RPMI8226 (cell line): ENCODE measurements around the gene WDR91.
"Not testable (repeated sequence)": the region's sequence is repeated elsewhere in the genome, so short reads cannot be mapped to it uniquely, and the experiment has no call there.

ENCODE experiments used
- DNase-seq: peaks from one replicate; pipeline ENCODE4 v3.0.0-alpha.2; 2015

Gene WDR91

DNA sequence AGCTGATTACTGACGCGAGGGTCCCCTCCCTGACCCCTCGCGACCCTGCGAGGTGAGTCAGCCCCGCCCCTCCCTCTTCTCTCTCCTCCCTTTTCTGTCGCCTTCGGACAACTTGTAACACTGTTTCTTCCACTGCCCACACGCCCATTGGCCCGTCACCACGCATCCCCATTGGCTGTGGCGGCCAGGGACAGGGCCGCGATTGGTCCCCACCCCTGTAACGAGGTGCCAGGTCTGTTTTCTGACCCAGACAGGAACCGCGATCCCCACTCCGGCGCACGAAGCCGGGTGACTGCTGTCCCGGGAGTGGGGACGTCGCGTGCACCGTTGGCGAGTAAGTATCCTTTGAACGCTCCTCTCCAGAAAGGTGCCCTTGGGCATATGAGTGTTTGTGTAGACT, 22.2 kb upstream of the WDR91 start, which contains the start of gene STRA8:
STRA8 (plus strand) TSS at position 269 of the 400 bp plus-strand sequence. CDS start 6,687 bp downstream, outside the sequence.
- DNase-seq: no peak

GRCh38 chr7:135232720-135233119, 21.4 kb upstream of the WDR91 start:
- DNase-seq: peak; percentile 24

GRCh38 chr7:135232087-135232486, 20.8 kb upstream of the WDR91 start:
- no peak for DNase-seq

DNA sequence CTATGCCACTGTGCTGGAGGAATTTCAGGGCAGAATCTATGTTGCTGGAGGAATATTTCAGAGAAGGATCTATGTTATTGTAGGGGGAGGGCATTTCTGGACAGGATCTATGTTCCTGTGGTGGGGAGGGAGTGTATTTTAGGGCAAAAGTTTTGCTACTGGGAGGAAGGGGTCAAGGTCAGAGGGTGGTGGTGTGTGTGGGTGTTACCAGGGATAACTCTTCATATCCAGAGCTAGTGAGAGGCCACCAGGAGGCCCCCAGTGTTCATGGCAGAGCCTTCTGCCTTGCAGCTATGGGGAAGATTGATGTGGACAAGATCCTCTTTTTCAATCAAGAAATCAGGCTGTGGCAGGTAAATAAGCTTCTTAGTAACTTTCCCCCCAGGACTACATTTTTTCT, 20.4 kb upstream of the WDR91 start:
- no peak for DNase-seq

- no peak for DNase-seq
Observed at GRCh38 chr7:135224027-135224426, 12.7 kb upstream of the WDR91 start.

- DNase-seq: no peak
Observed at GRCh38 chr7:135217645-135218509, 6.6 kb upstream of the WDR91 start.

DNA sequence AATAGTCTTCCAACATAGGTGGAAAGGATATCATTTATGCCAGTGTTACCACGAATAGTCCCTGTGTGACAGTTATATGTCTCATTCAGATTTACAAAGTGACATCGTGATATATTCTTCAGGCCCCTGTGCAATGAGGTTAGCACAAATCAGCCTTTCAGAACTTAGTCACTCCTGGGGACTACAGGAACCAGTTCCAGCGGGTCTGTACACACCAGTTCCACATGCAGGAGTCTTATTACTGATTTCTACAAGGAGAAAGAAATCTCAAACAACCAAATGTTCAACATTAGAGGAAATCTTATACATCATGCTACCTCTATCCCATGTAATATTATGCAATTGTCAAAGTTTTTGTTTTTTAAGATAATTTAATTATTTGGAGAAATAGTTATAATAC, 4.4 kb upstream of the WDR91 start:
- no peak for DNase-seq

- no peak for DNase-seq
Observed at GRCh38 chr7:135215180-135215579, 3.9 kb upstream of the WDR91 start.

DNA sequence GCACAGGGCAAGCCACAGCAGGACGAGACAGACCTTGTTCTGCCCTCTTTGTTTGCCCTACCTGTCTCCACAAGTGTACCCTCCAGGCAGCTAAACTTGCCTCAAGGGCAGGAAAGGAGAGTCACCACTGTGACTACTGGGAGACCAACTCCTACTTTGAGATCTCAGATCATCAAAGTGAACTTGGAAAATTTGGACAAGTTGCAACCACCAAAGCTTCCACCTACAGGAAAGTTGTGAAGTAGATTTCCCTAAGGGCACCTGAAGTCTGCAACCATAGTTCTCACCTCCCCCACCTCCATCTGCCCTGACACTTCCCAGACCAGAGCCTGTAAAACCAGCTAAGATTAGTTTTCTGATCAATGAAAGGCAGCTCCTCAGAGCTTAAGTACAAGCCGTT, 2.5 kb upstream of the WDR91 start:
- DNase-seq: no peak

DNA sequence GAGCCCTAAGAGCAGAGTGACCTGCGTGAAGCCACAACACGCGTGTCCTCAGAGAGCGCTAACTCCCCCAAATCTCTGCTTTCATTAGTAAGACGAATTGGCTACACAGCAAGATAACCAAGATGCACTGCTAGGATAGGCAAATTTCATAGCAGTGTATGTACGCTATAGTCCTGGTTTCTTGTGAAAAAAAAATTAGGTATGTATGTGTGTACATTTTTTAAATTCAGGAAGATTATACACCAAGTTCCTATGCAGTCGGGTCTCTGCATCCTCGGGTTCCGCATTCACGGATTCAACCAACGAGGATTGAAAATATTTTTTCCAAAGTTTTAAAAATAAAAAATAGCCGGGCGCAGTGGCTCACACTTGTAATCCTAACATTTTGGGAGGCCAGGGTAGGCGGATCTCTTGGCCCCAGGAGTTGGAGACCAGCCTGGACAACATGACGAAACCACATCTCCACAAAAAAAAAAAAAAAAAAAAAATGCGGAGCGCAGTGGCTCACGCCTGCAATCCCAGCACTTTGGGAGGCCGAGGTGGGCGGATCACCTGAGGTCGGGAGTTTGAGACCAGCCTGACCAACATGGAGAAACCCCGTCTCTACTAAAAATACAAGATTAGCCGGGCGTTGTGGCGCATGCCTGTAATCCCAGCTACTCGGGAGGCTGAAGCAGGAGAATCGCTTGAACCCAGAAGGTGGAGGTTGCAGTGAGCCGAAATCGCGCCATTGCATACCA, 790 bp upstream of the WDR91 start:
- not testable (repeated sequence) for DNase-seq

DNA sequence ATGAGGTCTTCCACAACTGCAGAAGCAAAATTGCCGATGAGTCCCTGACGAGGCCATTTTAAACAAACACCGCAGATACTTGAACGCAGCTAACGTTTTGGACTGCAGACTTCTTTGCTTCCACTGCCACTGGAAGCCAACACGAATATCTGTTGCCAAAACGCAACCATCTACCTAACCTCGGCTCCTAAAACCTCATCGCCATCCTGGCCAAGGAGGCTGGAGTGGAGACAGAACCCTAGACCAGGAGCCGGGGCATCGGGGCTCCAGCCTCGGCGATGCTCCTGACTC, 493 bp downstream of the WDR91 start:
- peak; percentile 45 for DNase-seq

DNA sequence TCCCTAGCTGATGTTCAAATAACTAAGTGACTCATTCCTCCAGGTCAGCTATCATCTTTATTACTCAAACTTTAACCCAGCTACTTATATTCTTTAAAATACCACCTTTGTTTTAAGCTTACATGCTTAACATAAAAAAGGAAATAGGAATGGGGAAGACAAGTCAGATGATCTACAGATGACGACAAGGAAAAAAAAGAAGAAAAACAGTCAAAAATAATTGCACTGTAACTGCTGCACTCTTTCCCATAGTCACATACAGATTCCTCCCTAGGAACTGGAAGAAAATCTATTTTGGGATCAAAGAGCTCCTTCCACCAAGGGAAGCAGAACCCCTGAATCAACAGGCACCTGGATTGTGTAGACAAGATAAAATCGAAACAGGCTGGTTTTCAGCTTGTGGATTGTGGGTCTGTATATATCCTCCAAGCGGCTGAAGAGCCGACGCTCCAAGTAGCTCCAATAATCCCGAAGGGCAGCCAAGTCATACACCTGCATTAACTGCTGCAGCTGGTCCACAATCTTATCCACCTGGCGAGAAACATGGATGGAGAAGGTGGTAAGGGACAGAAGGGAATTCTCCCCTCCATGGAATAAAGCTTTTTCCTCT, 2.0 kb downstream of the WDR91 start:
- no peak for DNase-seq

GRCh38 chr7:135208102-135208793, 3.1 kb downstream of the WDR91 start:
- no peak for DNase-seq

GRCh38 chr7:135207406-135208101, 3.8 kb downstream of the WDR91 start:
- no peak for DNase-seq

GRCh38 chr7:135206941-135207391, 4.4 kb downstream of the WDR91 start:
- no peak for DNase-seq

DNA sequence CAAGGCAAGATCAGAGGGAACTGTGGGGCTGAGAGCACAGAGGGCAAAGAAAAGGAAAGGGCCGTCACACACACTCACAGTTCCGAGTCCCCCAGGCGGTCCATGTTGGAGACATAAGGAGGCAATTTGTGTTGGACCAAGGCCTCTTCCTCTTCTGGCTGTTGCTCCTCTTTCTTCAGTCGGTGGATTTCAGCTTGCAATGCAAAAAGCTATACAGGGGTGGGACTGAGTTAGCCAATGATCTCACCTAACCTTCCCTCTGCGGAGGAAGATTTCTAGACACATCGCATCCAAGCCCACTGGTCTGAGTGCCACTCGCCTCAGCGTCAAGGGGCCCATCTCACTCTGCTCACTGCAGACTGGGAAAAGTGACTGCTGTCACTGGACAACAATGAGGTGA, 5.5 kb downstream of the WDR91 start:
- DNase-seq: no peak

GRCh38 chr7:135204876-135205275, 6.5 kb downstream of the WDR91 start:
- DNase-seq: no peak

- DNase-seq: no peak
Observed at GRCh38 chr7:135204341-135204749, 7.0 kb downstream of the WDR91 start.

DNA sequence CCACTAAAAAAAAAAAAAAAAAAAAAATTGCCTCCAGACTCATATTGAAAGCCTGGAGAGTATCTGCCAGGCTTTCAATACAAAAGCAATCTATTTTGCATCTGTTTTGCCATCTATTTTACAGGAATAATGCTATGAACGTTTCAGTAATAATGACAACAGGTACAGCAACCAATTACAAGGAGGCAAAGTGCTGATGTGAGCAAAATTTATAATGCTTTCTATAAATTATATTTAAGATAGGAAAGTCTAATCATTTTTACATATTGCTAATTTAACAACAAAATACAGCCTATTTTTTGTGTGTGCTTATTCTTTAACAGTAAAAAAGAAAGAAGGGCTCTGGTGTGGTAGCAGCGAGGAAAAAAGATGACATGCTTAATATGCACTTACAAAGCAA, 10.0 kb downstream of the WDR91 start:
- no peak for DNase-seq

GRCh38 chr7:135200821-135201331, 10.4 kb downstream of the WDR91 start:
- DNase-seq: no peak

DNA sequence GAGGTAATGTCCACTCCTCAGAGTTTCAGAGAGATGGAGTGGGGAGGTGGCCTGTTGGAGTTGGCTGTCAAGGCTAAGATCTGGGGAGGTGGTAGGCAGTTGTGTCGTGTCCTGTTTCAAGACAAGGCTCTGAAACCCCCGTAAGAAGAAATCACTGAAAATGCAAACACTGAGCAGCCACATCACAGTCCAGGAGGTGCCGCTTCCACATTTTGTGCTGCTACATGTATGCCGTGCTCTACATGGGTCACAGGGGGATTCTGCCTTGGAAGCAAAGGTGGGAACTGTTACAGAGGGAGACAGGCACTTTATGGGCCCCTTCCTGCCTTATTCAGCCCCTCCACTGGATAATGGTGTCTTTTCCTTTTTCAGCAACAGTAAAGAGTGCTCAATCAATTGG, 11.9 kb downstream of the WDR91 start:
- DNase-seq: no peak

DNA sequence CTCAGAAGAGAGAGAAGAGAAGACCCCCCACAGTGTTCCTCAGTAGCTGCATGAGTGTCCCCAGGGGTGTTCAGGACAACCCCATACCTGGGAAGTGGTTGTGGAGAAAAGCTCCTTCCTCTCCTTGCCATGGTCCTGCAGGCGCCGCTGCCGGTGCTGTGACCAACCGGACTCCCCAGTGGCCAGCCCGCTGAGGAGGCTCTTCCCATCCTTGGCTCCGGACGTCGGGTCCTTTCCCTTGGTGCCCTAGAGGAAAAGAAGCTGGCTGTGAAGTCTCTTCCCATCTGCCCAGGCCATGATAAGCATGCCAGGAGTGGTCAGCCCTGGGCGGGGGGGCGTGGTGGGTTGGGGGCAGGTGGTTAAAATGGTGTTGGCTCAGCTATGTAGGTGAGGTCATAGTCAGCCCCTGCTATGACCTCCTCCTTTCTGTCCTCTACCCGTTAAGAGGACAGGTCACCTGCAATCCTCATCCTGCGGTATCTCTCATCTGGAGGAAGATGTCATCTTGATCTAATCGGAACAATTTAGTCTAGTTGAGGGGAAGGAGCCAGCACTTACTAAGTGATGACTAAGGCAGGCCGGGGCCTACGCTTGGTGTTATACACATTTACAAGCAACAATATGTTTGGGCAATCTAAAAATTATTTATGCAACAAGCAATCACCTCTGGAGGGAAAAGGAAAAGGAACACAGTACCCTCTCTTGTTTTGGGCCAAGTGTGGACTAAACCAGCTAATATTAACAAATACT, 13.2 kb downstream of the WDR91 start:
- DNase-seq: no peak
